Liver (tissue), 2 donors: ENCODE data around the gene GRIPAP1.

ENCODE experiments used
- TF ChIP-seq, protein P1 (sequence below): fragments of 150-350 bp; IDR thresholded peaks from 2 replicates; pipeline ENCODE4 v1.5.1; 2017; ENCODE audit warnings: improper control_type of control experiment, low read depth, low read length; ENCODE audit not compliant: missing input control
- TF ChIP-seq, protein P2 (sequence below): IDR thresholded peaks from 2 replicates; pipeline ENCODE4 v1.6.1; 2016; ENCODE audit warnings: antibody characterized with exemption, mild to moderate bottlenecking
- donor health status: healthy.

DNA sequence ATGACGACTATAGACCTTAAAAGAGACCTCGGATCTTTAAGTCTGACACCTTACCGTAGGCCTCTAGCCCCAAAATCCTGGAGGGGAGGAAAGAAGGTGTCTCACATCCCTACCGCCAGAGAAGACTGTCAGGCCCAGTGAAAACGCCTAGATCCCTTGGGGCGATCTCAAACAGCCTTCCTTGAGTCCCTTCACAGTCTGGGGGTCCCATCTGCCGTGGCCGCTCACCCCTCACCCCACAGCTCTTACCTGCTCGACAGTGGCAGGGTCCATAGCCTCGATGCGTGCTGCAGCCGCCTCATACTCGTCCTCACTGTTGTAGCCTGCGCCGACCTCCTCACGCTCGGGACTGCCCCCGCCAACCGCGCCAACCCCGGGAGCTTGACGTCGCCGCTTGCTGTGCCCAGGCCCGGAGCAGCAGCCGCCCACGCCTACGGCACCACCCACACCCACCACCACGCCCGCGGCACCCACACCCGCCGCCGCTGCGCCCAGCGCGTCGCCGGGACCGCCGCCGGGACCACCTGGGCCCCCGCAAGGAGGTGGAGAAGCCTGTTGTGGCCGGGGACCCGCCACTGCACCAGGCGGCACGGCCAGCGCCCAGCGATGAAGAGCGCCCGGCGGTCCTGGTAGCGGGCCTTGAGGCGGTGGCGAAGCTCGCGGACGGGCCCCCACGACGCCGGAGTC is 45.2 kb downstream of the GRIPAP1 start:
- TF ChIP-seq, protein P1, sequence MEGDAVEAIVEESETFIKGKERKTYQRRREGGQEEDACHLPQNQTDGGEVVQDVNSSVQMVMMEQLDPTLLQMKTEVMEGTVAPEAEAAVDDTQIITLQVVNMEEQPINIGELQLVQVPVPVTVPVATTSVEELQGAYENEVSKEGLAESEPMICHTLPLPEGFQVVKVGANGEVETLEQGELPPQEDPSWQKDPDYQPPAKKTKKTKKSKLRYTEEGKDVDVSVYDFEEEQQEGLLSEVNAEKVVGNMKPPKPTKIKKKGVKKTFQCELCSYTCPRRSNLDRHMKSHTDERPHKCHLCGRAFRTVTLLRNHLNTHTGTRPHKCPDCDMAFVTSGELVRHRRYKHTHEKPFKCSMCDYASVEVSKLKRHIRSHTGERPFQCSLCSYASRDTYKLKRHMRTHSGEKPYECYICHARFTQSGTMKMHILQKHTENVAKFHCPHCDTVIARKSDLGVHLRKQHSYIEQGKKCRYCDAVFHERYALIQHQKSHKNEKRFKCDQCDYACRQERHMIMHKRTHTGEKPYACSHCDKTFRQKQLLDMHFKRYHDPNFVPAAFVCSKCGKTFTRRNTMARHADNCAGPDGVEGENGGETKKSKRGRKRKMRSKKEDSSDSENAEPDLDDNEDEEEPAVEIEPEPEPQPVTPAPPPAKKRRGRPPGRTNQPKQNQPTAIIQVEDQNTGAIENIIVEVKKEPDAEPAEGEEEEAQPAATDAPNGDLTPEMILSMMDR = no peak
- TF ChIP-seq, protein P2, sequence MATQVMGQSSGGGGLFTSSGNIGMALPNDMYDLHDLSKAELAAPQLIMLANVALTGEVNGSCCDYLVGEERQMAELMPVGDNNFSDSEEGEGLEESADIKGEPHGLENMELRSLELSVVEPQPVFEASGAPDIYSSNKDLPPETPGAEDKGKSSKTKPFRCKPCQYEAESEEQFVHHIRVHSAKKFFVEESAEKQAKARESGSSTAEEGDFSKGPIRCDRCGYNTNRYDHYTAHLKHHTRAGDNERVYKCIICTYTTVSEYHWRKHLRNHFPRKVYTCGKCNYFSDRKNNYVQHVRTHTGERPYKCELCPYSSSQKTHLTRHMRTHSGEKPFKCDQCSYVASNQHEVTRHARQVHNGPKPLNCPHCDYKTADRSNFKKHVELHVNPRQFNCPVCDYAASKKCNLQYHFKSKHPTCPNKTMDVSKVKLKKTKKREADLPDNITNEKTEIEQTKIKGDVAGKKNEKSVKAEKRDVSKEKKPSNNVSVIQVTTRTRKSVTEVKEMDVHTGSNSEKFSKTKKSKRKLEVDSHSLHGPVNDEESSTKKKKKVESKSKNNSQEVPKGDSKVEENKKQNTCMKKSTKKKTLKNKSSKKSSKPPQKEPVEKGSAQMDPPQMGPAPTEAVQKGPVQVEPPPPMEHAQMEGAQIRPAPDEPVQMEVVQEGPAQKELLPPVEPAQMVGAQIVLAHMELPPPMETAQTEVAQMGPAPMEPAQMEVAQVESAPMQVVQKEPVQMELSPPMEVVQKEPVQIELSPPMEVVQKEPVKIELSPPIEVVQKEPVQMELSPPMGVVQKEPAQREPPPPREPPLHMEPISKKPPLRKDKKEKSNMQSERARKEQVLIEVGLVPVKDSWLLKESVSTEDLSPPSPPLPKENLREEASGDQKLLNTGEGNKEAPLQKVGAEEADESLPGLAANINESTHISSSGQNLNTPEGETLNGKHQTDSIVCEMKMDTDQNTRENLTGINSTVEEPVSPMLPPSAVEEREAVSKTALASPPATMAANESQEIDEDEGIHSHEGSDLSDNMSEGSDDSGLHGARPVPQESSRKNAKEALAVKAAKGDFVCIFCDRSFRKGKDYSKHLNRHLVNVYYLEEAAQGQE = no peak
